Measurements from ENCODE around the gene ST7L. TPM values are rescaled to one million over a fixed set of nuclear protein-coding genes. Genes with fewer than 3 reads are reported as not detected.

ST7L gene
- total RNA-seq, 1 donor from 2014 or later: 13.2 TPM

DNA sequence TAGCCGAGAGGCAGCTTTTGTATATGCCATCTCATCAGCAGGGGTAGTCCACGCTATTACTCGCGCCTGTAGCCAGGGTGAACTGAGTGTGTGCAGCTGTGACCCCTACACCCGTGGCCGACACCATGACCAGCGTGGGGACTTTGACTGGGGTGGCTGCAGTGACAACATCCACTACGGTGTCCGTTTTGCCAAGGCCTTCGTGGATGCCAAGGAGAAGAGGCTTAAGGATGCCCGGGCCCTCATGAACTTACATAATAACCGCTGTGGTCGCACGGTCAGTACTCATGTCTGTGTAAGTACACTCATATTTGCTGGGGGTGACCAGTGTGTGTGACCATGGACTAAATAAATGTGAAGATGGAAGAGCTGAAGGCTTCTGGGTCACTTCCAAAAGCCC lies 102.8 kb downstream of the ST7L start:
- intact Hi-C loops (cut with micrococcal nuclease): no loop called here

DNA sequence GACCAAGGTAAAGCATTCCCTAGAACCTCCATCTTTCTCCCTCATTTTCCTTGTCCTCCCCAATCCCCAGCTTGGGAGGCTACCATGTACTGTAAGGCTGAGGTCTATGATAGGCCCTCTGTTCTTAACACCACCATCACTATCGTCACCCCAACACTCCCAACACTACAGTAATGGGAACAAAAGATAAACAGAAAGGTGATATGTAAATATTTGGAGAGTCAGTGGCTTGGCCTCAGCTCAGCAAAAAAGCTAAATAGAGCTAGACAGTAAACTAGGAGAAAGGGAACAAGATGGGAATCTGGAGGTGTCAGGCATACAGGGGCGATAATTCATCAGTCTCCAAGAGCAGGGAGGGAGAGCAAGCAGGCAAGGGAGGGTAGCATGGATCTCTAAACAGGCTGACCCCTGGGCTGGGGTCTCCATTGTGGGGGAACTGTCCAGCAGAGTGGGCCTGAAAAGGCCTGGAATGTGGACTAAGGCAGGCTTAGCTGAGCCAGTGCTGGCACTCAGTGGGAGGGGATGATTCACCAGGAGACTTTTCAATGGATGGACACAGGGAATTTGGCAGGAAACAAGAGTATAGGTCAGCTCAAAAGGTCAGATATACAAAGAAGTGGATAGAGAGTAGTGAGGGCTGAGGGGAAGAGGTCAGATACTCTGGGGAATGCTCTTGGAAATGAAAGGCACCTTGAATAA lies 103.5 kb downstream of the ST7L start:
- intact Hi-C loops (cut with micrococcal nuclease): no loop called here

DNA sequence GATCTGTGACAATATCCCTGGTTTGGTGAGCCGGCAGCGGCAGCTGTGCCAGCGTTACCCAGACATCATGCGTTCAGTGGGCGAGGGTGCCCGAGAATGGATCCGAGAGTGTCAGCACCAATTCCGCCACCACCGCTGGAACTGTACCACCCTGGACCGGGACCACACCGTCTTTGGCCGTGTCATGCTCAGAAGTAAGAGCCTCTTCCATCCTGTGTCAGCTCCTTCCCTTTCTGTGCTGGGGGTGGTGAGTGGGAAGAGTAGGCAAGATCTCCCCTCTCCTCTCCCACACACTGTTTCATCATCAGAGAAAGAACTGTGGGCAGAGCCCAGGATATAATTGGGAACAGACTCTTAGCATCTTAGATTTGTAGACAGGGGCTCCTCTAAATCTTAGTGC lies 104.0 kb downstream of the ST7L start:
- intact Hi-C loops (cut with micrococcal nuclease): no loop called here

DNA sequence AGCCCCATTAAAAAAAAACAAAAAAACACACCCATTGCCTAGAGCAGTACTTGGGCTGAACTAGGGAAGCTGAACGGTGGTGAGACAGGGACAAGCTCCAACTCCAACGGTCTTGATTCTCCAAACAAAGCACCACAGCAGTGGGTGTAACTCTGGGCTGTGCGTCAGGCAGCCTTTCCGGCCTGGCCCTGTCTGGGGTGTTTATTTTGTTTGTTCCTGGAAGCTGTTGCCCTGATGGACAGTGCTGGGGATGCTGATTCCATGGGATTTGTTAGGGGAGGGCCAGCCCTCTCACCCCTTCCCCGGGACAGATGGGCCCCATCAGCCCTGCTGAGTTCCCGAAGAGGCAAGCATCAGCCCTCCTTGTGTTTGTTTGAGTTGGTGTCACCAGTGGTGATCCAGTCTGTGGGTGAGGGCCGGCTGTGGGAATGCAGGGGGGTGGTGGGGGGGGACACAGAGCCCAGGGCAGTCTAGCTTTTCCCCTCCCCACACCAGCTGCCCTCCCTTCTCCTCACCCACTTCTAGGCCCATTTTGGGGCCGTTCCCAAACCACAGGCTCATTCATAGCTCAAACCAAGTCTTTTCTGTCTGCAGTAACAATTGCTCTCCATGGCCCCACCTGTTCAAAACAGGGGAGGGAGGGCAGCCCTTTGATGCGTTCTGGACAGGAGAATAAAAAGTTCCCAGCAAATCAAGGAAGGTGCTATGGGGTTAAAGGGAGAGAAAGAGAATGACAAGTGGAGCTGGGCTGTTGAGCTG lies 105.7 kb downstream of the ST7L start:
- intact Hi-C loops (cut with micrococcal nuclease): no loop called here

DNA sequence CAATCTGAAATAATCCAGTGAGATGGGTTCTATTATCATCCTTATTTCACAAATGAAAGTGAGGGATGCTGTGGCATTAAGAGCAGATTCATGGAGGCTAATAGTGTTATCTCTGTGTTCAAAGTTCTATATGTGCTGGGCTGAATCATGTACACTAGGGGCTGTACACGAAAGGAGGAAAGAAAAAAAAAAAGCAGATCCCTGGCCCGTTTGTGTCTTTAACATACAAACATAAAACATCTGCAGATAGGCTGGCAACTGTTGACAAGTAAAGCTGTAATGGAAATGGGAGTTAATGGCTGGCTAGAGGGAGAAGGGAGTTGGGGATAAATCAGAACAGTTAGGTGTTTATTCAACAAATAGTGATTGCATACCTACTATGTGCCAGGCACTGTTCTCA lies 107.0 kb downstream of the ST7L start:
- intact Hi-C loops (cut with micrococcal nuclease): no loop called here

DNA sequence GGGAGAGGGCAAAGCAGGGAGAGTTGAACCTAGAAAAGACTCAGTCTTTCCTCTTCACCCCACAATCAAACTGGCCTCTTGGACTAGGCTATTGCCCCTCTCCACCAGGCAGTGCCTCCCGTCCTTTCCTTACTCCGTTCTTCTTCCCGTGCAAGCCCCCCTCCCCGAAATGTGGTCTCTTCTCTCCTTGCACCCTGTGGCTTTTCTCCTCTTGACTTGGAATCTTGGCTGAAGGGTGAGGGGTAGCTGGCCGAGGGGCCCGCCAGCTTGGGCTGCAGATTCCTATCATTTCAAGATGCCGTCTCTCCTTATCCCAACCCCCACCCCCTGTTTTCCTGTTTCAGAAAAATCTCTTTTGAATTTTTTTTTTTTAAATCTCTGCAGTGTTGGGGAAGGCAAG lies 108.6 kb downstream of the ST7L start:
- intact Hi-C loops (cut with micrococcal nuclease): no loop called here

DNA sequence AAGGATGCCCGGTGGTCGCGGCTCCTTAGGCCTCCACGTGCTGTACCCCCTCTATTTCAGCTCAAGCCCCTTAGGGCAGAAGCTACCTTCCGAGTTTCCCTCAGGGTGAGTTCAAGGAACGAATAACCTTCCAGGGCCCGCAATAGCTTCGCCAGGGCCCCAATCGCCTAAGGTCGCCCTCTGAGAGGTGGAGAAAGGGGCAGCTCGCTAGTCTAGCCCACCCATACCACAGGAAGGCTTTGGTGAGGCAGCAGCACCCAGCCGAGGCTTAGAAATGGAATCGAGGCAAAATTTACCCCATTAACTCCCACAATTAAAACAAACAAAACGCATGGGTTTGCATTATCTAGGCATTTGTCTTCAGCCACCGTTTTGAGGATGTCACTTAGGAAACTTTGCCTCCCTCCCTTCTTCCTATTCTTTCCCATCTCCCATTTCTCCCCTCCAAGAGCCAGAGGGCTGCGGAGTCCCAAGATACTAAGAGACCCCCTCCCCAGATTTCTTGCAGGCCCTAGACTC lies 109.2 kb downstream of the ST7L start:
- intact Hi-C loops (cut with micrococcal nuclease): loop anchor here (2.0 to 10.0 kb wide), 5 partner anchors 43 to 445 kb away; partner anchors contain the start of genes MOV10 and SLC16A1

DNA sequence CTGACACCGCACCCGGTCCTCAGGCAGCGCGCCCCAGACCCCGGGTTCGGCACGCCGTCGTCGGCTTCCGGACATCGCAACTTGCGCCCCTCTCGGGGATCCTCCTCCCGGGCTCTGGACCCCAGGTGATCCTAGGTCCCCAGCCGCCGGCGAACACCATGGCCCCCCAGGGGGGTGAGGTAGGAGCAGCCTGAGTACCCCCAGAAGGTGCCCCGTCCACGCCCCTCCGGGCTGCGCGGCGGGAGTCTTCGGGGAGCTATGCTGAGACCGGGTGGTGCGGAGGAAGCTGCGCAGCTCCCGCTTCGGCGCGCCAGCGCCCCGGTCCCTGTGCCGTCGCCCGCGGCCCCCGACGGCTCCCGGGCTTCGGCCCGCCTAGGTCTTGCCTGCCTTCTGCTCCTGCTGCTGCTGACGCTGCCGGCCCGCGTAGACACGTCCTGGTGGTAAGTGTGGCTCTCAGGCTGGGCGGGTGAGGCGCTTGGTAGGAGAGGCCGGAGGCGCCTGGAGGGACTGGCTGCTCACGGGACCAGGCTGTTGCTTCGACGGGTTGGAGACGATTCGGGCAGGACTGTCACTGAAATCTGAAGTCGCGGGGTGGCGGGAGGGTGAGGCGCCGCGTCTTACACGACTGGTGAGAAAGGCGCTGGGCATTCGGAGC lies 109.8 kb downstream of the ST7L start:
- intact Hi-C loops (cut with micrococcal nuclease): loop anchor here (2.0 to 10.0 kb wide), 5 partner anchors 42 to 446 kb away; partner anchors contain the start of genes MOV10 and SLC16A1

DNA sequence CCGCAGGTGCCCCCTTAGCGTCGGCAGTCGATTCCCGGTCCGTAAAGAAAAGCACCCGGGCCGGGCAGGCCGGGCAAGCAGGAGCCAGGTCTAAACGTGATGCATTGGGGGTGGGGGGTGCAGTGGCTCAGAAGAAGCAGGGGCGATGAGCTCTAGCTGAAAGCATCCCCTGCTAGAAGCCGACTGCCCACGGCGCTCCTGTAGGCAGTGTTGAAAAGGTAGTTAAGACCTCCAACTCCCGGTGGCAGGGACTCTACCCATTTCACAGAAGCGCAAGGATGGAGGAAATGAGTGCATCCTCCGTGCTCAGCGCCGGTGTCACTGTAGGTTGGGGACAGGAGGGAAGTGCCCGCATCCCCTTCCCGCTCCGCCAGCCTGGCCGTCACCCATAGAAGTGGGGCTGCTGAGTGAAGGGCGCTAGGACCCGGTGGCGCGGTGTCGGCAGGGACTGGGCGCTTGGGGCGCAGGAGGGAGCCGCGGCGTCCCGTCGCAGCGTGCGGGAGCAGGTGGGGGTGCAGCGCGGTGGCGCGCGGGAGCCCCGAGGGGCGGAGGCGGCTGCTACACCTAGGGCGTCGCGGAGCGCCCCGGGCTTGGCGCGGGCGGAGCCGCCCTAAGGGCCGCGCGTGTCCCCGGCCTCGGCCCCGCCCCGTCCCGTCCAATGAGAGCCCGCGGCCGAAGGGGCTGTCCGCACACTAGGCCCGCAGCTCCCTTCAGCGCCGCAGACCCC lies 110.5 kb downstream of the ST7L start, which contains the start of gene WNT2B:
Gene WNT2B (plus strand): TSS at position 688 of the 727 bp plus-strand sequence. CDS start 298 bp downstream, outside the sequence.
- intact Hi-C loops (cut with micrococcal nuclease): loop anchor here (2.0 to 10.0 kb wide), 5 partner anchors 42 to 446 kb away; partner anchors contain the start of genes MOV10 and SLC16A1

DNA sequence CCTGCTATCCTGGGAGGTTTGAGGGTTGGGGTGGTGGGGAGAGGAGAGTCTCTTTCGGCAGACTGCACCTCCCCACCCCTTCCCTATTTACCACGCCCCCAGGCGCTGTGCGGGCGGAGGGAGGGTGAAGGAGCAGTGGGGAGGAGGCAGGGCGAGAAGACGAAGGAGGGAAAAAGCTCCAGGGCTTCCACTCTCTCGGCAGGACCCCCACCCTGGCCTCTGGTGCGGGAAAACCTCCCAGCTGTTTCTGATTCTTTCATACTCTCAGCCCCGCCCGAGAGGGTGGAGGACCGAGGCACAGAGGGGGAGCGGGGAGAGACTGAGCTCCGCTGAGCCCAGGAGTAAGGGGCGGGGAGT lies 111.0 kb downstream of the ST7L start:
- intact Hi-C loops (cut with micrococcal nuclease): loop anchor here (1.0 to 10.0 kb wide), 6 partner anchors 41 to 447 kb away; partner anchors contain the start of genes MOV10 and SLC16A1

DNA sequence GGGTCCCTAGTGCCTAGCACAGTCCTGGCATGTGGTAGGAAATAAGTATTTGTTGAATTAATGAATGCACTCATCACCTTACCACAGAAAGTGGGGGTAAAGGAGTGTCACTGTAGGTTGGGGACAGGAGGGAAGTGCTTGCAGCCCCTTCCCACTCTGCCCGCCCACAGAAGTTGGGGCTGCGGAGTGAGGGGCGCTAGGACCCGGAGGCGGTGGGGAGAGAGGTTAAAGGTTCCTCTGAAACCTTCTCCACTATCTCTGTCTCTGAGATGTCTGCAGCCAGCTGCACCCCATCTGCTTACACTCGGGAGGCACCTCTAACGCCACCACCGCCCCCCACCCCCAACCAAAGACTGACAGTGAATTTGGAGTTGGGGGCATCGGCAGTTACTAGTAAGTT lies 111.6 kb downstream of the ST7L start:
- intact Hi-C loops (cut with micrococcal nuclease): loop anchor here (1.0 to 10.0 kb wide), 3 partner anchors 167 to 447 kb away; partner anchors contain the start of genes MOV10 and SLC16A1

DNA sequence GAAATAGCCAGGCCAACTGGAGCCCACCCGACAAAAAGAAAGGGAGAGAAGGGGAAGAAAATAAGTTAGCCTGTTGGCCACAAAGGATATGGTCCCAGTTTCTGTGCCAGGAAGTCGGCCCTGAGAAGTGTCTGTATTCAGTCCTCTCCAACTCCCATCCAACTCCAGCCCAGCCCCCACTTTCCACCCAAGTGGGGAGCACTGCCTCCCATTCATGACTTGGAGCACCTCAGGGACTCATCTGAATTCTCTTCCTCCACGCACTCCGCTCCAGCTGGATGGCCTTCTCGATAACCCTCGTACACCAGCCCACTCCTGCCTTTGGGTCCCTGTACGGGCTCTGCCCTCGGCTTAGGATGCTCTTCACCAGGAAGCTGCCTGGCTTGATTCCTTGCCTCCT lies 112.2 kb downstream of the ST7L start:
- intact Hi-C loops (cut with micrococcal nuclease): loop anchor here (1.0 to 10.0 kb wide), 3 partner anchors 168 to 448 kb away; partner anchors contain the start of genes MOV10 and SLC16A1

DNA sequence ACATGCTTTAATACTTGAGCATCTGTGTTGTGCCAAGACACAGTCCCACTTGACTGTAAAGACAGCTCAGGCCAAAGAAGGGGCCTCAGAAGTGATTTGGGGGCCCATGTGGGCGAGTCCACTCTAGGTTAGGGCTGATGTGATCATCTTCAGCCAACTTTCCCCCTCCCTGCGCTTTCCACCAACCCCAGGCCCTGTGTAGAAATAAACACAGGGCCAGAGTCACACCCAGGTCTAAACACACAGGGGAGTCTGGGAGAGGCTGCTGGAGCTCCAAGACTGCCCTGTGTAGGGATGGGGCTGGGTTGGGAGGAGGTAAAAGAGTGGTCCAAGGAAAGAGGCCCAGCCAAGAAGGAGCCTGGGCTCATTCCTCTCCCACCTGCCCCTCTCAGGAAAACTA lies 112.6 kb downstream of the ST7L start:
- intact Hi-C loops (cut with micrococcal nuclease): loop anchor here (10.0 kb wide), 2 partner anchors 168 to 448 kb away; partner anchors contain the start of genes MOV10 and SLC16A1

DNA sequence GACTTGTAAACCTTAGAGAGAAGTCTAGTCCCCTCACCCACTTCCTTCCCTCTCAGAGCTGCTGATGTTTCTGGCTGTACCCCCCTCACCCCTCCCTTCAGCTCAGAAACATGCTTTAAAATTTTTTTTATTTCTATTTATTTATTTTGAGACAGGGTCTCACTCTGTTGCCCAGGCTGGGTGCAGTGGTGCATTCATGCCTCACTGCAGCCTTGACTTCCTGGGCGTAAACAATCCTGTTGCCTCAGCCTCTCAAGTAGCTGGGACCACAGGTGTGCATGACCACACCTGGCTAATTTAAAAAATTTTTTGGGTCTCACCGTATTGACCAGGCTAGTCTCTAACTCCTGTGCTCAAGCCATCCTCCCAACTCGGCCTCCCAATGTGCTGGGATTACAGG lies 113.1 kb downstream of the ST7L start:
- intact Hi-C loops (cut with micrococcal nuclease): loop anchor here (10.0 kb wide), 2 partner anchors 169 to 449 kb away; partner anchors contain the start of genes MOV10 and SLC16A1

DNA sequence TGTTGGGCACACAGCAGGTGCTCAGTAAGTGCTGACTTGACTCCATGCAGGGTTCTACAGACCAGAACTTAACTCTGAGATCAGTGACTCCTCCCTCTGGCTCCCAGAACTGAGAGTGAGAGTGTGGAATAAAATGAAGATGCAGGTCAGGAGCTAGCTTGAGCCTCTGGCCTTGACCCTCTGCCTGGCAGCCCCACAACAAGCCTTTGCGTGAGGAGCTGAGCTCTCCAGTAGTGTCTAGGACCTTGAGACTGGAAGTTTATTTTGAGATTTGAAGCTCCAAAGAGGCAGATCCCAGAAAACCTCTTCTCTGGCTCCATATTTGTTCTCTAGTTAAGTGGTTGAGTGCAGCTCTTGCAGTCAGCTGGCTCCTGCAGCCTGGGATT lies 113.5 kb downstream of the ST7L start:
- intact Hi-C loops (cut with micrococcal nuclease): loop anchor here (10.0 kb wide), 2 partner anchors 169 to 449 kb away; partner anchors contain the start of genes MOV10 and SLC16A1

DNA sequence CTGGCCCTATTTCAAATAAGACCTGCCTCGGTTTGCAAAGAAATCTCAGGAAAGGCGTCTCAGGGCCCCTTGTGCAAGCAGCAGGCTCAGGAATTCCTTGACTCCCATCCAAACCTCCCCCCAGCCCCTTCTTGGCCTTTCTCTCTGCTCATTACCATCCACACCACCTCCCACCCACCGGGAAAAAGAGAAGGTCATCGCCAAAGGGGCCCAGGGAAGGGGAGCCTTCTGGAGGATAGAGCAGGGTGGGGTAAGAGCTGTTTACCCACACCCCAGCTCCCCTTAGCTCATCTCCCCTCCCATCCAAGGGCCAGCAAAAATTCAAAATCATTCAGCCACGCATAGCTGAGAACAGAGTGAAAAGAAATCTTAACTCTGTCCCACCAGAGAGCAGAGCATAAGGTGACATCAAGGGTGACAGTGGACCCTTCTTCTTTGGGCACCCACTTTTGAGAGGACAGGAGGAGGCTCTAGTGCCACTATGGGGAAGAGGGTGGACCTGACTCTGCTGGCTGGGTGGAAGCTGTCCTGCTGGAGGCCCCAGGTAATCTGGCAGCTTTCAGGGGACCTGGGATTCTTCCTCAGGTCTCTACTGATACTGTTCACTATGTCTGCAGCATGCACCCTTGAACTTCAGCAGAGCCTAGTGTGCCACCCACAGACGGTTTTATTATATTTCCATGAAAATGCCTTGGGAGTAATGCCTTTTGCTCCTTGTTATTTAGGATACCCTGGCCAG lies 114.1 kb downstream of the ST7L start:
- intact Hi-C loops (cut with micrococcal nuclease): loop anchor here (10.0 kb wide), 2 partner anchors 170 to 450 kb away; partner anchors contain the start of genes MOV10 and SLC16A1

DNA sequence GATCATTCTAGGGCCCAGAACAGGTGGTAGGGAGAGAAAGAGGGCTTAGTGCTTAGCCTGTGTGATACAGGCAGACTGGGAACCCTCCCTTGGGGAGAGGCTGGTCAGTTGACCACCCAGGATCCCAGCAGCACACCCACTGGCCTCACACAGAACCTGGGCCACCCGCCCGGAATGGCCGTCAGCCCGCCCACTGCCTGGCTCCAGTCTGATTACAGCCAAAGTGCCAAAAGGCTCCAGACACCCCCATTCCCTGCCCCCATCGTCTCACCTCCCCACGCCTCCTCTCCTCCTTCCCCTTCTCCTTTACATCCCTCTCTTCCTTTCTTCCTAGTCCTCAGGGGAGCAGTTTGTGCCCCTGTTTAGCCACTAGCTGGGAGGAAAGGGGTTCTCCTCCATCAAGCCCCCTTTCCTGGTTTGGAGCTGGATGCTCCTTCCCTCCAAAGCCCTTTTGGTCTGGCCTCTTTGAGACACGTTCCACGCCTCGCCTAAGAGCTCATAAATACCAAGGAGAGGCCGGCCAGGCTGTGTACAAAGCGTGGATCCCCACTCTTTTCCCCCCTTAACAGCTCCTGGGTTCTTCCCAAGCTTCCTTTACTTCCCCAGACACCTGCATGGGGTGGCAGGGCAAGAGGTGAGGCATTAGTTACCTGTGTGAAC lies 114.8 kb downstream of the ST7L start:
- intact Hi-C loops (cut with micrococcal nuclease): loop anchor here (10.0 kb wide), 2 partner anchors 171 to 451 kb away; partner anchors contain the start of genes MOV10 and SLC16A1

DNA sequence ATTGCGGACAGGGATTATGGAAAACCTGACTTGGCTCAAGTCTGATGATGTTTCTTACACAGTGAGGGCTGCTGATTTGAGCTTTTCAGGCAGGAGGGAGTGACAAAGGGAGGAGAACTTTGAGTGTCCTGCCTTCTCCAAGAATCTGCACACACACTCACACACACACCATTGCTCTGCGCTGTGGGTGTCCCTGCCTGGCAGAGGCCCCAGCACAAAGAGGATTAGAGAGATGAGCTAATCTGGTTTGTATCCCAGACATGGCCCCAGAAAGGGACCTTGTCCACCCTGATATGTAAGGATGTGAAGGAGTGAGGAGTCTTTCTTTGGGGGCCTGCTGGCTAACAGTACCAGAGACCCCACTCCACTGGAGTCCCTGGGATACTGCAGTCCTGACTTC lies 116.1 kb downstream of the ST7L start:
- intact Hi-C loops (cut with micrococcal nuclease): loop anchor here (10.0 kb wide), 2 partner anchors 172 to 452 kb away; partner anchors contain the start of genes MOV10 and SLC16A1
